Measurements from ENCODE around the gene SORCS2. TPM values are rescaled to one million over a fixed set of nuclear protein-coding genes. Genes with fewer than 3 reads are reported as not detected.
A peak's percentile ranks its signal among the peaks of the same experiment; 100 is the strongest.

Gene SORCS2
- total and polyA plus RNA-seq, 2 of the 8 experiments (the other 6 are each of a cell fraction or from before 2014, with no cell fraction given), result 0.36 to 1.8 TPM

GRCh38 chr4:7740866-7741525, 548.7 kb downstream of the SORCS2 start:
- no peaks in the 10 kb centered on the region for H3K36me3 ChIP-seq (ENCODE audit: control insufficient read depth in 2 of 4, insufficient read depth in 4 of 4, low read length in 3 of 4)
- CTCF ChIA-PET (ENCODE audit: partially characterized antibody), result interaction anchor here (0.8 kb wide), 1 partner anchor 548 kb away, joined by 4 read pairs; no protein-coding TSS in a partner anchor
- no peak overlapping the region for H4K91ac ChIP-seq (replicated peaks; ENCODE audit: insufficient read length, low read length)
- no peaks in the 10 kb centered on the region for H3K79me2 ChIP-seq (ENCODE audit: control insufficient read depth in 1 of 2, insufficient read depth in 2 of 2, low read length in 2 of 2)
- H2BK5ac ChIP-seq (ENCODE audit: low read depth, low read length), result no peak overlapping the region
- H3K79me1 ChIP-seq (ENCODE audit: low read depth, low read length), result no peaks in the 10 kb centered on the region
- 87% methylated on average over 17 of the region's 19 CpGs; no CpG with 5 or more reads in 1 of the 2 experiments for WGBS, 2 experiments (ENCODE audit: extremely low coverage in 1 of 2, insufficient coverage in 1 of 2, insufficient read length in 1 of 2, insufficient replicate concordance in 2 of 2, low coverage in 1 of 2, low lambda C conversion rate in 2 of 2, missing lambda C conversion rate in 1 of 2)
- no peaks in the 10 kb centered on the region for H3K4me1 ChIP-seq (replicated peaks in 1 of 4; ENCODE audit: control insufficient read depth in 3 of 4, insufficient read depth in 4 of 4, low read length in 3 of 4)
- H3K18ac ChIP-seq (ENCODE audit: extremely low read depth, low read length), result no peak overlapping the region
- H3K9ac ChIP-seq (replicated peaks in 1 of 4; ENCODE audit: extremely low read depth in 1 of 4, low read depth in 3 of 4, low read length in 3 of 4), result no peak overlapping the region
- H3K4me2 ChIP-seq (ENCODE audit: insufficient read depth in 1 of 2, low read depth in 2 of 2, low read length in 2 of 2), result no peak overlapping the region
- no peak overlapping the region for H2BK12ac ChIP-seq (ENCODE audit: low read depth, low read length)
- H4K5ac ChIP-seq (ENCODE audit: insufficient read length, low read depth, low read length), result no peak overlapping the region
- no peak overlapping the region for H3K56ac ChIP-seq (replicated peaks; ENCODE audit: insufficient read length, low read depth, low read length)
- H3K23ac ChIP-seq (ENCODE audit: insufficient read length), result no peak overlapping the region
- H2AK5ac ChIP-seq (ENCODE audit: low read depth, low read length), result no peak overlapping the region
- H2BK20ac ChIP-seq (ENCODE audit: low read length), result no peak overlapping the region
- H3K4me3 ChIP-seq (ENCODE audit: extremely low read depth in 1 of 4, insufficient read depth in 2 of 4, low read depth in 3 of 4, low read length in 4 of 4), result no peak overlapping the region
- H3K9me3 ChIP-seq (ENCODE audit: insufficient read depth in 2 of 2, low read depth in 1 of 2, low read length in 1 of 2), result no peaks in the 10 kb centered on the region
- no peak overlapping the region for H2BK15ac ChIP-seq (ENCODE audit: low read length)
- no peak overlapping the region for H2BK120ac ChIP-seq (replicated peaks; ENCODE audit: low read depth, low read length)
- POLR2A ChIA-PET (ENCODE audit: partially characterized antibody), result no interaction called here
- DNase-seq (ENCODE audit: low read depth in 1 of 2, low spot score in 2 of 2), result no peak
- no peak overlapping the region for H3K4ac ChIP-seq (replicated peaks; ENCODE audit: insufficient read length, low read depth, low read length)
- peaks cover 0 to 5% of the 10 kb centered on the region in 2 experiments for H4K20me1 ChIP-seq (replicated peaks in 1 of 2; ENCODE audit: control insufficient read depth in 1 of 2, insufficient read depth in 2 of 2, low read length in 2 of 2)
- H4K8ac ChIP-seq (ENCODE audit: extremely low read depth, insufficient read depth, low read length), result peak overlapping the region; percentile 25; the same call in 1 of the 2 replicates
- H3K14ac ChIP-seq (ENCODE audit: insufficient read length), result no peak overlapping the region
- H3K23me2 ChIP-seq (ENCODE audit: low read depth, low read length), result no peaks in the 10 kb centered on the region
- peaks cover 0 to 2% (median 0%) of the 10 kb centered on the region in 4 experiments; a peak in 1 of 7 replicates for H3K27me3 ChIP-seq (replicated peaks in 1 of 4; ENCODE audit: control insufficient read depth in 3 of 4, extremely low read depth in 1 of 4, insufficient read depth in 3 of 4, low read length in 3 of 4)
- FAIRE-seq, result no peak
- no peak overlapping the region for H3K27ac ChIP-seq (ENCODE audit: low read depth, low read length)
- H2AFZ ChIP-seq (ENCODE audit: low read length), result no peak overlapping the region
- TF ChIP-seq CREB1 (IDR thresholded peaks at IDR 0.05), result no peak
- no peak for TF ChIP-seq RXRA (IDR thresholded peaks at IDR 0.05; ENCODE audit: insufficient read depth, low read depth, low read length)
- no peak for TF ChIP-seq SUZ12 (IDR thresholded peaks at IDR 0.05; ENCODE audit: low read length)
- no peak for TF ChIP-seq CHD2 (IDR thresholded peaks at IDR 0.05; ENCODE audit: low read length)
- no peak for TF ChIP-seq RFX5 (IDR thresholded peaks at IDR 0.05; ENCODE audit: borderline replicate concordance, low read depth, low read length)
- no peak for TF ChIP-seq MAX (IDR thresholded peaks at IDR 0.05)
